GM03348 (cell line): Measurements from ENCODE around the gene MYO15B.

ENCODE experiments used
- DNase-seq: peaks from one replicate; pipeline ENCODE4 v3.0.0; 2012; ENCODE audit warnings: low spot score

The MYO15B gene

GRCh38 chr17:75558666-75559530 lies 28.7 kb upstream of the MYO15B start:
- DNase-seq, result no peak

DNA sequence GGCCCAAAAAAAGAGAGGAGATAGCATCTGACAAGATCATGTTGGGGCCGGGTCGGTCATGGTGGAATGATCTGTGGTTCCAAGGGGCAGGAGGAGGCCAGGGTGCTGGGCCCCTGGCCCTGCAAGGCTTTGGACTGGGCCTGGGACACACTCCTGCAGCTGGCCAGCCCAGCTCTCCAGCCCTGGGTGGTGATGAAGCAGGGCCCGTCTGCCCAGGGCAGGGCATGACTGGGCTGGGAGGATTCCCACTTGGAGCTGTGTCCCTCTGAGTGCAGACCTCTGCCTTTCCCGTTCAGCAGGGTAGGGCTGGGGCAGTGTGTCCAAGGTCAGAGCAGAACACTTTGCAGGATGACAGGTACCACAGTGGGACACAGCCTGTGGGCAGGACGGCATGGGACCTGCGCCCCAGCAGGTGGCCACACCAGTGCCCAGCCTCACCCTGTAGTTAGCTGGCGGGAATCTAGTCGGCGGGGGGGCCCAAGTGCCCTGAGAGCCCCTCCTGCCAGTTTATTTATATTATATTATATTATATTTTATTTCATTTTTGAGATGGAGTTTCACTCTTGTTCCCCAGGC lies 27.6 kb upstream of the MYO15B start:
- DNase-seq, result no peak

- peak; percentile 79 for DNase-seq
Measured at GRCh38 chr17:75561927-75562603, 25.5 kb upstream of the MYO15B start.

GRCh38 chr17:75563063-75563758 lies 24.4 kb upstream of the MYO15B start:
- no peak for DNase-seq

- DNase-seq, result no peak
Measured at GRCh38 chr17:75564195-75564594, 23.4 kb upstream of the MYO15B start.

DNA sequence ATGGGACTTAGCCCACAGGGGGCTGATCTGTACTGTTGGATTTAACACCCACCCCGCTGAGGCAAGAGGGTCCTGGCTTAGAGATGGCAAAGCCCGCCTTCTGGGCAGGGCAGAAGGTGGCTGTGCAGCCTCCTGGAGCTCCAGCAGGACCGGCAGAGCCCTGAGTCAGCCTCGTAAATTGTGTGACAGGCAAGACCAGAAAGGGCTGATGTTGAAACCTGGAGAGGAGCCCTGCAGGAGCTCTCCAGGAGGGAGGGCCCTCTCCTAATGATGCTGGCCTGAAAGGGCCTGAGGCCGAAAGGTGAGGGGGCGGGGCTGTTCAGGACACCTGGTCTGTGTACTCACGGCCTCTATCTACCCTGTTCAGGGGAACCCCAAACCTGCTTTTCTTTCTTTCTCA lies 22.5 kb upstream of the MYO15B start:
- DNase-seq, result peak; percentile 79

DNA sequence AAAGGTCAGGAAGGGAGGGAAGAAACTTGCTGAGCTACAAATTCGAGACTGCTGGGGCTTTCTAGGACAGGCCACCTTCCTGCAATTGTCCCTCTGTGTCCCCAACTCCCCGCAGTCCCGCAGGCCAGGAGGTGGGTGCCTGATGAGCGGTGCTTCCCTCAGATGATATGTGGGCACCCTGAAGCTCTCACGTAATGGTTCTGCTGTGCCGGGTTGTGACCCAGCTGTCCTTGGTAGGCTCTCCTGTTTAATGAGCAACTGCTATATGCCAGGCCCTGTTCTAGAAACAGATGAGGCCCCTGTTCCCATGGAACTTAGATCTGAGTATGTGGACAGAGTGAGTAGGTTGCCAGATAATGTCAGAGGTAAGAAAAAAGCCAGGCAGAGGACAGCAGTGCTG lies 22.0 kb upstream of the MYO15B start:
- no peak for DNase-seq

DNA sequence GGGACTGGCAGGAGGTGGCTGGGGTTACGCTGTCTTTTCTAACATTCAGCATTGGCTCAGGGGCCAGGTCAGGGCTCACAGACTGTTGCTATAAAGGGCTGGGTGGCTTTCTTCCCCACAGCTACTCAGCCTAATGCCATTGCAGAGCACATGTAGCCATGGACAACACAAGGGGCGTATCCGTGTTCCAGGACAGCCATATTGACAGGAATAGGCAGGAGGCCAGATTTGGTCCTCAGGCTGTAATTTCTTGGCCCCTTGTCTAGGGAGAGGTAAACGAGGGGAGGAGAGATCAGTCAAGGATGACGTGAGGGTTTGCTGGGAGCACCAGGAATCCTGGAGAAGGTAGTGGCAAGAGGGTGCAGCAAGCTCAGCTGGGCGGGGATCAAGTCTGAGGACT lies 21.2 kb upstream of the MYO15B start:
- DNase-seq, result no peak

DNA sequence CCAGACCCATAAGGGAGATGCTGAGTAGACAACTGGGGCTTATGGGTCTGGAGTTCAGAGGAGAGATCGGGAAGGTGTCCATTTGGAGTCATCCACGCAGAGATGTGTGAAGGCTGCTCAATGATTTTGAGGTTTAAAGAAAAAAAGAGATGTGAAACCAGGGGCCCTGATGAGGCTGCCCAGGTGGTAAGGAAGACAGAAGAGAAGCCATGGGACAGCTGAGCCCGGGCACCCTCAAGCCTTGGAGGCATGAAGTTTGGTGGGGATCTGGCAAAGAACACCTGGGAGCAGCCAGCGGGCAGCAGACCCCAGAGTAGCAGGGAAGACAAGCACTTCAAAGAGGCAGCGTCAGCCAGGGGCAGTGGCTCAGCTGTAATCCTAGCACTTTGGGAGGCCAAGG lies 20.8 kb upstream of the MYO15B start:
- DNase-seq, result no peak

DNA sequence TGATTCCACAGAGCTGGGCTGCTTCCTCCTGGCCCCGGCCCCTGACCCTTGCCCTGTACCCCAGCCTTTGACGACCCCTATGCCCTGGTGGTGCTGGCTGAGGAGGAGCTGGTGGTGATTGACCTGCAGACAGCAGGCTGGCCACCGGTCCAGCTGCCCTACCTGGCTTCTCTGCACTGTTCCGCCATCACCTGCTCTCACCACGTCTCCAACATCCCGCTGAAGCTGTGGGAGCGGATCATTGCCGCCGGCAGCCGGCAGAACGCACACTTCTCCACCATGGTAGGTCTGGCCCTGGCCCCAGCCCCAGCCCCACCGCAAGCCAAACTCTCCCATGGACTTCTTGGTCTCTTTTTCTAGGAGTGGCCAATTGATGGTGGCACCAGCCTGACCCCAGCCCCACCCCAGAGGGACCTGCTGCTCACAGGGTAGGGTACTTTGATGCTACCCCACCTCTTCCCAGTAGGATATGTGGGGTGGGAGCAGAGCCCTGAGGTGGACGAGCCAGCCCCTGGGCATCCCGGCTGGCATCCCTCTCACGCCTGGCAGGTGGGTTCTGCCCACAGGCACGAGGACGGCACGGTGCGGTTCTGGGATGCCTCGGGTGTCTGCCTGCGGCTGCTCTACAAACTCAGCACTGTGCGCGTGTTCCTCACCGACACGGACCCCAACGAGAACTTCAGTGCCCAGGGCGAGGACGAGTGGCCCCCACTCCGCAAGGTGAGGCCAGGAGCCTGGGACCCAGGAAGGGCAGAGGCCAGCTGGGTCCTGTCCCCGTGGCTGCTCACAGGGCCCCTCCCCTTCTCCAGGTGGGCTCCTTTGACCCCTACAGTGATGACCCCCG lies 19.0 kb upstream of the MYO15B start:
- no peak for DNase-seq

DNA sequence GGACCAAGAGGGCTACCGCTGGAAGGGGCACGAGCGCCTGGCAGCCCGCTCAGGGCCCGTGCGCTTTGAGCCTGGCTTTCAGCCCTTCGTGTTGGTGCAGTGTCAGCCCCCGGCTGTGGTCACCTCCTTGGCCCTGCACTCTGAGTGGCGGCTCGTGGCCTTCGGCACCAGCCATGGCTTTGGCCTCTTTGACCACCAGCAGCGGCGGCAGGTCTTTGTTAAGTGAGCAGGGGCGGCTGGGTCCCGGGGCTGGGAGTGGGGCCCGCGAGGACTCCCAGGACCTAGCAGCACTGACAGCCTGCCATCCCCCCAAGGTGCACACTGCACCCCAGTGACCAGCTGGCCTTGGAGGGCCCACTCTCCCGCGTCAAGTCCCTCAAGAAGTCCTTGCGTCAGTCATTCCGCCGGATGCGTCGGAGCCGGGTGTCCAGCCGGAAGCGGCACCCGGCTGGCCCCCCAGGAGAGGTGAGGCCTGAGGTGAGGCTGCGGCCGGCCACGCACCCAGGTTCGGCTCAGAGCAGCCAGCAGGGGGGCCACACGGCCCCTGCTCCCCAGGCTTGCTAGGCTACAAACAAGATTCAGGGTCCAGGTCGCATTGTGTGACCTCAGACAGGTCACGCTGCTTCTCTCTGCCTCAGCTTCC lies 17.4 kb upstream of the MYO15B start:
- DNase-seq, result no peak

DNA sequence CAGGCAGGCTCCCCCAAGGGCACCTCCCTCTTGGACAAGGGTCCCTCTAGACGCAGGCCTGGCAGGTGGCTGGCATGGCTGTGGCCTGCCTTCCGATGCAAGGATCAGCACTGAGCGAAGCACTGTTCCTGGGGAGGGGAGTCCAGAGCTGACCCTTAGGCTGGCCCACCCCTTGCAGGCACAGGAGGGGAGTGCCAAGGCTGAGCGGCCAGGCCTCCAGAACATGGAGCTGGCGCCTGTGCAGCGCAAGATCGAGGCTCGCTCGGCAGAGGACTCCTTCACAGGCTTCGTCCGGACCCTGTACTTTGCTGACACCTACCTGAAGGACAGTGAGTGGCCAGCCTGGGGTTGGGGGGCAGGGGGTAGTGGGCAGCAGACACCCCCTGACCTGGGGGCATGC lies 16.8 kb upstream of the MYO15B start:
- DNase-seq, result no peak

GRCh38 chr17:75571197-75571884 lies 16.3 kb upstream of the MYO15B start:
- DNase-seq, result no peak

DNA sequence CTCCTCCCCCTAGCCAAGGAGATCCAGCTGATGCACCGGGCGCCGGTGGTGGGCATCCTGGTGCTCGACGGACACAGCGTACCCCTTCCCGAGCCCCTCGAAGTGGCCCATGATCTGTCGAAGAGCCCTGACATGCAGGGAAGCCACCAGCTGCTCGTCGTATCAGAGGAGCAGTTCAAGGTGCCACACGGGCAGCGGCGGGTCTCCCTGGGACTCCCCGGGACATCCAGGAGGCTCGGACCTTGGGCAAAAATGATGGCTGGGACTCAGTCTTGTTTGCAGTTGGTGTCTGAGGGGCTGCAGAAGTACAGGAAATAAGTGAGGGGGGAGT lies 15.8 kb upstream of the MYO15B start:
- DNase-seq, result no peak

GRCh38 chr17:75572713-75573539 lies 14.7 kb upstream of the MYO15B start:
- DNase-seq, result no peak

- no peak for DNase-seq
Measured at GRCh38 chr17:75573540-75573957, 14.1 kb upstream of the MYO15B start.

- no peak for DNase-seq
Measured at GRCh38 chr17:75573994-75574393, 13.6 kb upstream of the MYO15B start.

DNA sequence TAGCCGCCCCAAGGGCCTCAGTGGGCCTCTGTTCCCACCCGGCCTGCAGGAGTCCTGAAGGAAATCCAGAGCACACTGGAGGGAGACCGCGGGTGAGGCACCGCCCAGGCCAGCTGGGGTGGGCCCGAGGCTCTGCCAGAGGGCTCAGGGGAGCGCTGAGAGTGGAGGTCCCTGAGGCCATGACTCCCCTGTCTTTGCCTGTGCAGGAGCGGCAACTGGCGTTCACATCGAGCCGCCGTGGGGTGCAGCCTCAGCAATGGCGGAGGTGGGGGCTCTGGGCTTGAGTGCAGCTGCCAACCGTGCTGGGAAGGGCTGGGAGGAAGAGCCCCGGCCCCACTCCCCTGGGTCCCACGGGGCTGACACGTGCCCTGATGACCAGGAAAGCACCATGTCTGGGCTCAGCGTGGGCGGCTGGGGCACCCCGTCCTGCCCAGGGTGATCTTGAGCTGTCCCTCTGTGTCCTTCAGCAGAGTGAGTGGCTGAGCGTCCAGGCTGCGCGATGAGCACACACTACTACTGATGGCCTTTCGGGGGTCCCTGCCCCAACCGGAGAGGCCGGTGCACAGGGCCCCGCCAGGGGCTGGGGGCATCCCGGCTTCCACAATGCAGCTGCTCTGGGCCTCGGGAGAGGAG lies 13.1 kb upstream of the MYO15B start:
- no peak for DNase-seq

DNA sequence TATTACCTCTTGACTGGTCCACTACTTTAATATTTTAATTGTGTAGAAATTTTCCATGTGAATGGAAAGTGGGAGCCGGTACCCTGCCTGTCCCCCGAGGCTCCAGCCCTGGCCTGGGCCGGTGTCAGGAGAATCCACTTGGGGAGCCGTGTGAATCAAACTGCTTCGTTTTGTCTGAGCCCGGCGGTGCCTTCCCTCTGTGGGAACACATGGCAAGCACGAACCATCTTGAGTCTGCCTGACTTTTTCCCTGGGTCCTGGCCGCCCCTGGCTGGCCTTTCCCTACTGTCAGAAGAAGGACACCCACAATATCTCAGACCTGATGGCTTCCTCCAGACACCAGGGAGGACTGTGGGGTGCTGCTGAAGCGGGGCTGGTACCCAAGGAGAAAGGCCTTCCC lies 12.4 kb upstream of the MYO15B start:
- no peak for DNase-seq
